Osteoblast (primary cell): ENCODE results near the gene GP9. TPM values are rescaled to one million over a fixed set of nuclear protein-coding genes. Genes with fewer than 3 reads are reported as not detected.
"Not testable (repeated sequence)": the region's sequence is repeated elsewhere in the genome, so short reads cannot be mapped to it uniquely, and the experiment has no call there.

Experiments
- DNase-seq: peaks from one replicate; pipeline ENCODE4 v3.0.0; 2011; ENCODE audit warnings: low spot score, mixed read lengths; ENCODE audit not compliant: insufficient read length; ENCODE audit errors: missing footprints
- H2AFZ ChIP-seq: 2 replicates; pipeline ENCODE4 v1.6.0; 2011; ENCODE audit warnings: mild to moderate bottlenecking, low read length
- H3K27ac ChIP-seq: 2 replicates; pipeline ENCODE4 v1.5.1; 2011; ENCODE audit warnings: mild to moderate bottlenecking, low read depth, low read length, moderate library complexity
- H3K27me3 ChIP-seq: 2 replicates; pipeline ENCODE4 v1.6.0; 2012; ENCODE audit warnings: mild to moderate bottlenecking, control low read depth, inconsistent platforms, low read length, moderate library complexity; ENCODE audit not compliant: insufficient read depth
- H3K36me3 ChIP-seq: 2 replicates; pipeline ENCODE4 v1.5.1; 2011; ENCODE audit warnings: mild to moderate bottlenecking, low read length, control low read depth, moderate library complexity; ENCODE audit not compliant: insufficient read depth
- H3K4me1 ChIP-seq: 2 replicates; pipeline ENCODE4 v1.5.1; 2011; ENCODE audit warnings: mild to moderate bottlenecking, low read length, control low read depth, moderate library complexity; ENCODE audit not compliant: insufficient read depth
- H3K4me2 ChIP-seq: 2 replicates; pipeline ENCODE4 v1.6.0; 2011; ENCODE audit warnings: mild to moderate bottlenecking, low read length; ENCODE audit not compliant: insufficient read depth
- H3K4me3 ChIP-seq: fragments of 200-600 bp; sonication (generic); 3 replicates; pipeline ENCODE4 v1.5.1; 2012; ENCODE audit warnings: mild to moderate bottlenecking, low read length, inconsistent platforms; ENCODE audit not compliant: insufficient read depth
- H3K79me2 ChIP-seq: 2 replicates; pipeline ENCODE4 v1.6.0; 2012; ENCODE audit warnings: mild to moderate bottlenecking, low read length, control low read depth, inconsistent platforms; ENCODE audit not compliant: insufficient read depth
- H3K9me3 ChIP-seq: 2 replicates; pipeline ENCODE4 v1.5.1; 2011; ENCODE audit warnings: low read depth, low read length, control low read depth
- H4K20me1 ChIP-seq: 2 replicates; pipeline ENCODE4 v1.6.0; 2012; ENCODE audit warnings: mild to moderate bottlenecking, low read length, control low read depth; ENCODE audit not compliant: insufficient read depth
- total RNA-seq: library from RNA; depleted of rRNA; stranded (reverse); fragments of >200 nt; gene quantifications from 2 replicates; pipeline ENCODE4 v1.2.3, GENCODE V29; 2012
- TF ChIP-seq, protein P1 (sequence below): IDR thresholded peaks from 2 replicates; pipeline ENCODE4 v1.5.1; 2011; ENCODE audit warnings: mild to moderate bottlenecking, low read depth, low read length, moderate library complexity; ENCODE audit errors: extremely low read depth

The GP9 gene
- total RNA-seq, 1 donor = not detected

- Histone ChIP-seq H3K27me3 (no peaks in the 10 kb centered on the region), H3K4me2 (no peak overlapping the region)
Measured at GRCh38 chr3:129085165-129085715, 24.7 kb downstream of the GP9 start.

DNA sequence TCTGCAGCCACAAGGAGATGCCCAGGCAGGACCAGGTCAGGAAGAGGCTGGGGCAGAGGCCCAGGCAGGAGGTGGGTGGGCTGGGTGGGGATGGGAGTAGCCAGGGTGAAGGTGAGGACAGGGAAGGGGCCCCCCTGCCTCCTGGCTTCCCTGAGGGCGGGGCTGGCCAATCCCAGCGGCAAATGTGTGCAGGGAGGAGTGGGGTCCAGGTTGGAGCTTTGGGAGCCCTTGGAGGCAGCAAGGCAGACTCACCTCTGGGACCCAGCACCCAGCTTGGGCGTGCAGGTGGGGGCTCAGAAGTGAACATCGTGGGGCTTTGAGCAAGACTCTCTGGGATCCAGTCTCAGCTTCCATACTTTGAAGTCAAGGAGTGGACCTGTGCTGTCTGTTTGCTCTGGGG is 25.2 kb downstream of the GP9 start:
- H3K27me3 ChIP-seq = no peaks in the 10 kb centered on the region
- no peak overlapping the region for H3K4me2 ChIP-seq
- H2AFZ ChIP-seq = no peak overlapping the region
- no peaks in the 10 kb centered on the region for H3K79me2 ChIP-seq
- peaks cover 3% of the 10 kb centered on the region for H3K4me1 ChIP-seq
- no peaks in the 10 kb centered on the region for H3K36me3 ChIP-seq
- no peak overlapping the region for H3K27ac ChIP-seq
- H3K9me3 ChIP-seq = no peaks in the 10 kb centered on the region
- H3K4me3 ChIP-seq = no peak overlapping the region
- no peaks in the 10 kb centered on the region for H4K20me1 ChIP-seq
- no peak for DNase-seq
- TF ChIP-seq, protein P1, sequence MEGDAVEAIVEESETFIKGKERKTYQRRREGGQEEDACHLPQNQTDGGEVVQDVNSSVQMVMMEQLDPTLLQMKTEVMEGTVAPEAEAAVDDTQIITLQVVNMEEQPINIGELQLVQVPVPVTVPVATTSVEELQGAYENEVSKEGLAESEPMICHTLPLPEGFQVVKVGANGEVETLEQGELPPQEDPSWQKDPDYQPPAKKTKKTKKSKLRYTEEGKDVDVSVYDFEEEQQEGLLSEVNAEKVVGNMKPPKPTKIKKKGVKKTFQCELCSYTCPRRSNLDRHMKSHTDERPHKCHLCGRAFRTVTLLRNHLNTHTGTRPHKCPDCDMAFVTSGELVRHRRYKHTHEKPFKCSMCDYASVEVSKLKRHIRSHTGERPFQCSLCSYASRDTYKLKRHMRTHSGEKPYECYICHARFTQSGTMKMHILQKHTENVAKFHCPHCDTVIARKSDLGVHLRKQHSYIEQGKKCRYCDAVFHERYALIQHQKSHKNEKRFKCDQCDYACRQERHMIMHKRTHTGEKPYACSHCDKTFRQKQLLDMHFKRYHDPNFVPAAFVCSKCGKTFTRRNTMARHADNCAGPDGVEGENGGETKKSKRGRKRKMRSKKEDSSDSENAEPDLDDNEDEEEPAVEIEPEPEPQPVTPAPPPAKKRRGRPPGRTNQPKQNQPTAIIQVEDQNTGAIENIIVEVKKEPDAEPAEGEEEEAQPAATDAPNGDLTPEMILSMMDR = no peak

More at GRCh38 chr3:129085165-129085715, 24.7 kb downstream of the GP9 start:
- H4K20me1 ChIP-seq = no peaks in the 10 kb centered on the region
- no peak overlapping the region for H3K27ac ChIP-seq
- H3K4me1 ChIP-seq = peaks cover 3% of the 10 kb centered on the region
- H3K36me3 ChIP-seq = no peaks in the 10 kb centered on the region
- DNase-seq = no peak
- TF ChIP-seq, protein P1 = no peak
- H3K79me2 ChIP-seq = no peaks in the 10 kb centered on the region
- H2AFZ ChIP-seq = no peak overlapping the region
- no peaks in the 10 kb centered on the region for H3K9me3 ChIP-seq
- no peak overlapping the region for H3K4me3 ChIP-seq

DNA sequence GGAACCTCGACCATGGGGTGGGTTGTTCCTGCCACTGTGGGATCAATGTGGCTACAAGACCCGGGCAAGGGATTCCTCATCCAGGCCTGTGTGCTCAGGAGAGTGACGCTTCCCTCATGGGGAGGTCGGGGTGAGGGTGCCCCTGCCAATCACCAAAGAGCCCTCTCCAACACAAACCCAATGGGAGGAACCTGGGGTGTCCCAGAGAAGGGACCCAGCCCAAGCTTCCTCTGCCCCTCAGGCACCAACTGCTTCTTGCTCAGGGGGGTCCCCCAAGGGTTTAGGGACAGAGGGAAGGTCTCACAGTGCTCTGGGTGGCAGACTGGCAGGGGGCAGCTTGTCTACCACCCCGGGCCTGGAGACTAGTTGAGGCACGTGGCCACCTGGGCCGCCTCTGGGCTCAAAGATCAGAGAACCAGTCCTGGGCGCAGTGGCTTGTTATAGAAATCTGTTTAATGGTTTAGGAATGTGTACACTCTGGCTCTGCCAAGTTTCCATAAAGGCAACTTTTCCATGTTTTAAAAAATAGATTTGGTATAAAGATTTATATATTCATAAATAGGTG is 26.6 kb downstream of the GP9 start:
- H3K27me3 ChIP-seq = no peaks in the 10 kb centered on the region
- H3K4me1 ChIP-seq = peaks cover 3% of the 10 kb centered on the region
- TF ChIP-seq, protein P1 = no peak
- H2AFZ ChIP-seq = no peak overlapping the region
- no peak overlapping the region for H3K4me2 ChIP-seq
- no peak overlapping the region for H3K4me3 ChIP-seq
- H3K36me3 ChIP-seq = peaks cover 7% of the 10 kb centered on the region
- H3K27ac ChIP-seq = no peak overlapping the region
- H4K20me1 ChIP-seq = no peaks in the 10 kb centered on the region
- H3K79me2 ChIP-seq = no peaks in the 10 kb centered on the region
- DNase-seq = peak; percentile 93
- no peaks in the 10 kb centered on the region for H3K9me3 ChIP-seq

GRCh38 chr3:129087904-129088303 is 27.3 kb downstream of the GP9 start:
- H3K4me3 ChIP-seq, H2AFZ ChIP-seq, H3K27ac ChIP-seq, H3K79me2 ChIP-seq, H3K4me1 ChIP-seq, H3K9me3 ChIP-seq, H3K27me3 ChIP-seq, H4K20me1 ChIP-seq, H3K36me3 ChIP-seq, H3K4me2 ChIP-seq, DNase-seq: not testable (repeated sequence)

- not testable (repeated sequence) for H2AFZ ChIP-seq, H3K27ac ChIP-seq
Measured at GRCh38 chr3:129088312-129088711, 27.7 kb downstream of the GP9 start.

More at GRCh38 chr3:129088312-129088711, 27.7 kb downstream of the GP9 start:
- H3K79me2 ChIP-seq, H3K36me3 ChIP-seq, H3K4me1 ChIP-seq, H3K27me3 ChIP-seq, DNase-seq, H3K4me3 ChIP-seq, H3K4me2 ChIP-seq, H4K20me1 ChIP-seq, H3K9me3 ChIP-seq: not testable (repeated sequence)
